ENCODE data around the gene ARMC12. TPM values are rescaled to one million over a fixed set of nuclear protein-coding genes. Genes with fewer than 3 reads are reported as not detected.
A peak's percentile ranks its signal among the peaks of the same experiment; 100 is the strongest.

The ARMC12 gene
- polyA plus RNA-seq, 1 of the 3 experiments (the other 2 are of a cell fraction): 1.6 TPM

DNA sequence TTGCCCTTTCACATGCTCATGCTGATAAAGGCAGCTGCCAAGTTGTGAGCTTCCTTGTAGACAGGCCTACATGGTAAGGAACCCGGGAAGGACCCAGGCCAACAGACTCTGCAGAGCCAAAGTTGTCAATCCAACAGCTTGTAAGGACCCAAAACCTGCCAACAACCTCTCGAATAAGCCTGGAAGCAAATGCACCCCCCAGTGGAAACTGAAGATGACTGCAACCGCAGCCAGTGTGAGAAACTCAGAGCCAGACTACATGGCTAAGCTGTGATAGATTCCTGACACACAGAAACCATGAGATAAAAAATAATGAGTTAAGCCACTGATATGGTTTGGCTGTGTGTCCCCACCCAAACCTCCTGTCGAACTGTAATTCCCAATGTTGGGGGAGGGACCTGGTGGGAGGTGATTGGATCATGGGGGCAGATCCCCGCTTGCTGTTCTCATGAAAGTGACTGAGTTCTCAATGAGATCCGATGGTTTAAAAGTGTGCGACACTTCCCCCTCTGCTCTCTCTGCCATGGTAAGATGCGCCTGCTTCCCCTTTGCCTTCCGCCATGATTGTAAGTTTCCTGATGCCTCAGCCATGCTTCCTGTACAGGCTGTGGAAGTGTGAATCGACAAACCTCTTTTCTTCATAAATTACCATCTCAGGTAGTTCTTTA is 20.8 kb downstream of the ARMC12 start:
- H3K9me2 ChIP-seq: no peaks in the 10 kb centered on the region
- no peaks in the 10 kb centered on the region for H3K79me2 ChIP-seq (ENCODE audit: insufficient read depth)
- H4K20me1 ChIP-seq (ENCODE audit: insufficient read depth): no peaks in the 10 kb centered on the region
- H2AFZ ChIP-seq (ENCODE audit: low read depth): no peak overlapping the region
- no peaks in the 10 kb centered on the region for H3F3A ChIP-seq (replicated peaks; ENCODE audit: insufficient read depth)
- whole genome bisulfite sequencing (ENCODE audit: low lambda C conversion rate): 60% methylated on average over 10 of the region's 10 CpGs
- H3K4me2 ChIP-seq: no peak overlapping the region
- H3K36me3 ChIP-seq (replicated peaks in 1 of 2; ENCODE audit: control insufficient read depth in 1 of 2, insufficient read depth in 2 of 2, low read length in 1 of 2): no peaks in the 10 kb centered on the region
- H3K4me3 ChIP-seq (ENCODE audit: low read depth in 2 of 2, low read length in 1 of 2): no peak overlapping the region
- no peaks in the 10 kb centered on the region; the same call in 1 of the 2 replicates for H3K27me3 ChIP-seq (ENCODE audit: insufficient read depth)
- H3K4me1 ChIP-seq (ENCODE audit: control insufficient read depth in 1 of 2, insufficient read depth in 2 of 2, low read depth in 1 of 2, low read length in 1 of 2): no peaks in the 10 kb centered on the region
- H3K9me3 ChIP-seq: no peaks in the 10 kb centered on the region
- DNase-seq: no peak
- H3K27ac ChIP-seq (ENCODE audit: low read depth in 2 of 2, low read length in 1 of 2): no peak overlapping the region
- TF ChIP-seq, protein P1, sequence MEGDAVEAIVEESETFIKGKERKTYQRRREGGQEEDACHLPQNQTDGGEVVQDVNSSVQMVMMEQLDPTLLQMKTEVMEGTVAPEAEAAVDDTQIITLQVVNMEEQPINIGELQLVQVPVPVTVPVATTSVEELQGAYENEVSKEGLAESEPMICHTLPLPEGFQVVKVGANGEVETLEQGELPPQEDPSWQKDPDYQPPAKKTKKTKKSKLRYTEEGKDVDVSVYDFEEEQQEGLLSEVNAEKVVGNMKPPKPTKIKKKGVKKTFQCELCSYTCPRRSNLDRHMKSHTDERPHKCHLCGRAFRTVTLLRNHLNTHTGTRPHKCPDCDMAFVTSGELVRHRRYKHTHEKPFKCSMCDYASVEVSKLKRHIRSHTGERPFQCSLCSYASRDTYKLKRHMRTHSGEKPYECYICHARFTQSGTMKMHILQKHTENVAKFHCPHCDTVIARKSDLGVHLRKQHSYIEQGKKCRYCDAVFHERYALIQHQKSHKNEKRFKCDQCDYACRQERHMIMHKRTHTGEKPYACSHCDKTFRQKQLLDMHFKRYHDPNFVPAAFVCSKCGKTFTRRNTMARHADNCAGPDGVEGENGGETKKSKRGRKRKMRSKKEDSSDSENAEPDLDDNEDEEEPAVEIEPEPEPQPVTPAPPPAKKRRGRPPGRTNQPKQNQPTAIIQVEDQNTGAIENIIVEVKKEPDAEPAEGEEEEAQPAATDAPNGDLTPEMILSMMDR (IDR thresholded peaks at IDR 0.05): peak; percentile 28; the same call in 1 of the 2 replicates
- no peak for TF ChIP-seq GABPA (IDR thresholded peaks at IDR 0.05; ENCODE audit: low read depth)
- TF ChIP-seq EP300 (IDR thresholded peaks at IDR 0.05; ENCODE audit: borderline replicate concordance in 1 of 2, low read depth in 1 of 2, low read length in 1 of 2): no peak
- TF ChIP-seq TAF1 (IDR thresholded peaks at IDR 0.05; ENCODE audit: borderline replicate concordance, low read depth, low read length): no peak
- TF ChIP-seq, protein P2, sequence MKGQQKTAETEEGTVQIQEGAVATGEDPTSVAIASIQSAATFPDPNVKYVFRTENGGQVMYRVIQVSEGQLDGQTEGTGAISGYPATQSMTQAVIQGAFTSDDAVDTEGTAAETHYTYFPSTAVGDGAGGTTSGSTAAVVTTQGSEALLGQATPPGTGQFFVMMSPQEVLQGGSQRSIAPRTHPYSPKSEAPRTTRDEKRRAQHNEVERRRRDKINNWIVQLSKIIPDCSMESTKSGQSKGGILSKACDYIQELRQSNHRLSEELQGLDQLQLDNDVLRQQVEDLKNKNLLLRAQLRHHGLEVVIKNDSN (IDR thresholded peaks at IDR 0.05; ENCODE audit: borderline replicate concordance, low read depth): no peak
- TF ChIP-seq MEF2A (IDR thresholded peaks at IDR 0.05; ENCODE audit: borderline replicate concordance, low read depth): no peak
- peak; percentile 32 for TF ChIP-seq RAD21 (IDR thresholded peaks at IDR 0.05; ENCODE audit: low read length)
- CTCF ChIA-PET: interaction anchor here (0.6 to 3.7 kb wide), 7 partner anchors 12 to 235 kb away, joined by 3 to 13 read pairs (median 3); partner anchors contain the start of gene ARMC12
- H3K9ac ChIP-seq: no peak overlapping the region
- POLR2A ChIA-PET: no interaction called here

DNA sequence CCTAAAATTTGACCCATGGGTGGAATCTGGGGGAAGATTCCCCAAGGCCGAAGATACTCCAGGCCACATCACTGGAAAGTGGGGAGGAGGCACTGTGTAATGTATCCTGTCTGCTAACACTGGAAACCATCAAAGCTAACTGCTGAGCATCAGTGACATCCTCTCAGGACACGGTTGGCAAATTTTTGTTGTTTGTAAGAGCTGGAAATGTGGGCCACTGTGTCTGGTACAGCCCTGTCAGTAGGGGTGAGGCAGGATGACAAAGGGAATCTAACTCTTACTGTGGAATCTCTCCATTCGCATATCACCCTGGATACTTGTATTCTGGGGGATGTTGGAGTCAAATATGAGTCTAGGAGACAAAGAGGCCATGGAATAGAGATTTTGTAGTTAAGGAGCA is 22.6 kb downstream of the ARMC12 start:
- H3K27me3 ChIP-seq (ENCODE audit: insufficient read depth): no peaks in the 10 kb centered on the region; the same call in 1 of the 2 replicates
- H3K27ac ChIP-seq (ENCODE audit: low read depth in 2 of 2, low read length in 1 of 2): no peak overlapping the region
- 43% methylated on average over 3 of the region's 3 CpGs for WGBS (ENCODE audit: low lambda C conversion rate)
- H3K79me2 ChIP-seq (ENCODE audit: insufficient read depth): no peaks in the 10 kb centered on the region
- H3K9me2 ChIP-seq: no peaks in the 10 kb centered on the region
- no peaks in the 10 kb centered on the region for H3K4me1 ChIP-seq (ENCODE audit: control insufficient read depth in 1 of 2, insufficient read depth in 2 of 2, low read depth in 1 of 2, low read length in 1 of 2)
- no peak for DNase-seq
- no peak overlapping the region for H3K4me3 ChIP-seq (ENCODE audit: low read depth in 2 of 2, low read length in 1 of 2)
- no peak overlapping the region for H3K4me2 ChIP-seq
- no peaks in the 10 kb centered on the region for H4K20me1 ChIP-seq (ENCODE audit: insufficient read depth)
- no peaks in the 10 kb centered on the region for H3K9me3 ChIP-seq
- no peak overlapping the region for H3K9ac ChIP-seq
- TF ChIP-seq, protein P3, sequence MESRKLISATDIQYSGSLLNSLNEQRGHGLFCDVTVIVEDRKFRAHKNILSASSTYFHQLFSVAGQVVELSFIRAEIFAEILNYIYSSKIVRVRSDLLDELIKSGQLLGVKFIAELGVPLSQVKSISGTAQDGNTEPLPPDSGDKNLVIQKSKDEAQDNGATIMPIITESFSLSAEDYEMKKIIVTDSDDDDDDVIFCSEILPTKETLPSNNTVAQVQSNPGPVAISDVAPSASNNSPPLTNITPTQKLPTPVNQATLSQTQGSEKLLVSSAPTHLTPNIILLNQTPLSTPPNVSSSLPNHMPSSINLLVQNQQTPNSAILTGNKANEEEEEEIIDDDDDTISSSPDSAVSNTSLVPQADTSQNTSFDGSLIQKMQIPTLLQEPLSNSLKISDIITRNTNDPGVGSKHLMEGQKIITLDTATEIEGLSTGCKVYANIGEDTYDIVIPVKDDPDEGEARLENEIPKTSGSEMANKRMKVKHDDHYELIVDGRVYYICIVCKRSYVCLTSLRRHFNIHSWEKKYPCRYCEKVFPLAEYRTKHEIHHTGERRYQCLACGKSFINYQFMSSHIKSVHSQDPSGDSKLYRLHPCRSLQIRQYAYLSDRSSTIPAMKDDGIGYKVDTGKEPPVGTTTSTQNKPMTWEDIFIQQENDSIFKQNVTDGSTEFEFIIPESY (IDR thresholded peaks at IDR 0.05; ENCODE audit: borderline replicate concordance, low read depth): no peak
- no peak for TF ChIP-seq GATA2 (CRISPR knock-in tag; IDR thresholded peaks at IDR 0.05)
- TF ChIP-seq EP300 (IDR thresholded peaks at IDR 0.05; ENCODE audit: borderline replicate concordance in 1 of 2, low read depth in 1 of 2, low read length in 1 of 2): no peak
- TF ChIP-seq TAF1 (IDR thresholded peaks at IDR 0.05; ENCODE audit: borderline replicate concordance, low read depth, low read length): no peak
- TF ChIP-seq FOXM1 (IDR thresholded peaks at IDR 0.05; ENCODE audit: low read depth): no peak
- TF ChIP-seq, protein P4, sequence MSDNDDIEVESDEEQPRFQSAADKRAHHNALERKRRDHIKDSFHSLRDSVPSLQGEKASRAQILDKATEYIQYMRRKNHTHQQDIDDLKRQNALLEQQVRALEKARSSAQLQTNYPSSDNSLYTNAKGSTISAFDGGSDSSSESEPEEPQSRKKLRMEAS (IDR thresholded peaks at IDR 0.05; ENCODE audit: low read depth): no peak
- no peak for TF ChIP-seq JUND (IDR thresholded peaks at IDR 0.05)
- no peak for TF ChIP-seq FOXJ3 (CRISPR knock-in tag; IDR thresholded peaks at IDR 0.05)
- TF ChIP-seq, protein P5, sequence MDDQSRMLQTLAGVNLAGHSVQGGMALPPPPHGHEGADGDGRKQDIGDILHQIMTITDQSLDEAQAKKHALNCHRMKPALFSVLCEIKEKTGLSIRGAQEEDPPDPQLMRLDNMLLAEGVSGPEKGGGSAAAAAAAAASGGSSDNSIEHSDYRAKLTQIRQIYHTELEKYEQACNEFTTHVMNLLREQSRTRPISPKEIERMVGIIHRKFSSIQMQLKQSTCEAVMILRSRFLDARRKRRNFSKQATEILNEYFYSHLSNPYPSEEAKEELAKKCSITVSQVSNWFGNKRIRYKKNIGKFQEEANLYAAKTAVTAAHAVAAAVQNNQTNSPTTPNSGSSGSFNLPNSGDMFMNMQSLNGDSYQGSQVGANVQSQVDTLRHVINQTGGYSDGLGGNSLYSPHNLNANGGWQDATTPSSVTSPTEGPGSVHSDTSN (IDR thresholded peaks at IDR 0.05): no peak
- TF ChIP-seq FOSL2 (IDR thresholded peaks at IDR 0.05; ENCODE audit: borderline replicate concordance, low read depth): no peak
- TF ChIP-seq RAD21 (IDR thresholded peaks at IDR 0.05; ENCODE audit: low read length): no peak
- ChIA-PET POLR2A (no interaction called here), CTCF (interaction anchor here (0.6 to 3.7 kb wide), 3 partner anchors 22 to 335 kb away, joined by 3 to 13 read pairs (median 3); partner anchors contain the start of gene ARMC12)
- no peaks in the 10 kb centered on the region for H3K36me3 ChIP-seq (replicated peaks in 1 of 2; ENCODE audit: control insufficient read depth in 1 of 2, insufficient read depth in 2 of 2, low read length in 1 of 2)
- no peak overlapping the region for H2AFZ ChIP-seq (ENCODE audit: low read depth)
- no peaks in the 10 kb centered on the region for H3F3A ChIP-seq (replicated peaks; ENCODE audit: insufficient read depth)
